ENCODE data around the gene PHF14.

- TF ChIP-seq CTCF (IDR thresholded peaks at IDR 0.05) (no peak), POLR2A (IDR thresholded peaks at IDR 0.05) (no peak)
Observed at GRCh38 chr7:11005202-11005601, 31.5 kb downstream of the PHF14 start.
